HepG2 (cell line): ENCODE measurements around the gene FKTN. TPM values are rescaled to one million over a fixed set of nuclear protein-coding genes. Genes with fewer than 3 reads are reported as not detected.

Source experiments
- ATAC-seq: fragments of 200-7000 bp; cut with Tn5 transposase; 3 replicates; pipeline ENCODE4 v1.9.1; 2020; ENCODE audit warnings: mild to moderate bottlenecking, moderate library complexity
- BruUV-seq: library from RNA; stranded (reverse); fragments of 400-500 nt; replicated peaks from 2 replicates; lab custom pipeline; 2021; lab: Mats Ljungman, UMichigan
- CTCF ChIA-PET: fragments of 300-600 bp; formaldehyde crosslinking; extraction: SDS; loops from one replicate; lab custom pipeline; 2021; ENCODE audit warnings: low total read pairs, inconsistent platforms, low intra/inter-chr PET ratio; lab: Yijun Ruan, JAX
- POLR2A ChIA-PET: fragments of 350-600 bp; sonication (Branson Sonifier 250); formaldehyde crosslinking; loops from one replicate; lab custom pipeline; 2020; ENCODE audit warnings: antibody characterized with exemption, inconsistent platforms; lab: Yijun Ruan, JAX
- DNase-seq: peaks from one replicate; pipeline ENCODE4 v3.0.0-alpha.2; 2015; ENCODE audit warnings: low spot score
- FAIRE-seq: peaks from 3 replicates; lab custom pipeline; 2011; peaks lifted over from hg19 to GRCh38; lab: Jason Lieb, UNC
- H2AFZ ChIP-seq: one replicate; pipeline ENCODE4 v1.6.1; 2011; ENCODE audit warnings: low read length, inconsistent platforms
- H3K27ac ChIP-seq: fragments of 300-600 bp; 3 replicates; pipeline ENCODE4 v1.8.0; 2011; ENCODE audit warnings: mixed run types, mild to moderate bottlenecking, mixed read lengths, low read length, inconsistent platforms; ENCODE audit not compliant: insufficient read depth; ENCODE audit errors: extremely low read length
- H3K27me3 ChIP-seq, 2 experiments: fragments of 200-600 bp in 1 of 2; 2 replicates in 1 of 2; 3 replicates in 1 of 2; pipeline versions ENCODE4 v1.6.0 to v1.8.0; 2011; ENCODE audit warnings: low read length in 2 of 2, mild to moderate bottlenecking in 2 of 2, moderate library complexity in 2 of 2, inconsistent platforms in 1 of 2; ENCODE audit not compliant: insufficient read depth in 2 of 2, control insufficient read depth in 1 of 2
- H3K36me3 ChIP-seq, 2 experiments: fragments of 200-600 bp in 1 of 2; replicated peaks in 1 of 2; 2 replicates in 1 of 2; 3 replicates in 1 of 2; pipeline versions ENCODE4 v1.5.1 to v1.8.0; 2011; ENCODE audit warnings: low read length in 2 of 2, inconsistent platforms in 1 of 2; ENCODE audit not compliant: insufficient read depth in 2 of 2, control insufficient read depth in 1 of 2
- H3K4me1 ChIP-seq: 2 replicates; pipeline ENCODE4 v1.5.1; 2012; ENCODE audit warnings: low read length, inconsistent platforms; ENCODE audit not compliant: insufficient read depth
- H3K4me2 ChIP-seq: 2 replicates; pipeline ENCODE4 v1.6.0; 2011; ENCODE audit warnings: low read depth, low read length, inconsistent platforms
- H3K4me3 ChIP-seq, 3 experiments: fragments of 200-600 bp in 1 of 3; sonication (generic), shearing (Covaris generic) in 1 of 3; replicated peaks in 1 of 3; 2 replicates each; pipeline ENCODE4 v1.5.1; 2011 to 2016; ENCODE audit warnings: low read length in 3 of 3, inconsistent platforms in 2 of 3, low read depth in 2 of 3, mild to moderate bottlenecking in 2 of 3, control low read depth in 1 of 3, mixed read lengths in 1 of 3; ENCODE audit not compliant: insufficient read depth in 1 of 3
- H3K79me2 ChIP-seq: one replicate; pipeline ENCODE4 v1.6.1; 2011; ENCODE audit warnings: low read length, inconsistent platforms; ENCODE audit not compliant: insufficient read depth
- H3K9ac ChIP-seq: 2 replicates; pipeline ENCODE4 v1.6.0; 2011; ENCODE audit warnings: mild to moderate bottlenecking, low read depth, low read length, inconsistent platforms; ENCODE audit not compliant: insufficient read depth
- H3K9me3 ChIP-seq: 2 replicates; pipeline ENCODE4 v1.5.1; 2012; ENCODE audit warnings: mild to moderate bottlenecking, low read length
- H4K20me1 ChIP-seq: 2 replicates; pipeline ENCODE4 v1.6.0; 2011; ENCODE audit warnings: inconsistent platforms, mild to moderate bottlenecking, low read length, moderate library complexity; ENCODE audit not compliant: insufficient read depth
- AGO1 ChIP-seq: fragments of 200-400 bp; formaldehyde crosslinking; IDR thresholded peaks from 2 replicates; pipeline ENCODE4 v1.6.1; 2017; ENCODE audit warnings: mild to moderate bottlenecking, low read depth, low read length, moderate library complexity; ENCODE audit not compliant: poor library complexity, severe bottlenecking
- ASH2L ChIP-seq: fragments of 300-600, 200-600 bp; sonication (generic); IDR thresholded peaks from 2 replicates; pipeline ENCODE4 v1.7.0; 2017; ENCODE audit warnings: low read depth, mild to moderate bottlenecking, moderate library complexity, mixed read lengths, low read length; ENCODE audit not compliant: insufficient read length
- ERF ChIP-seq: IDR thresholded peaks from 2 replicates; pipeline ENCODE4 v1.6.1; 2018; ENCODE audit warnings: missing biosample characterization, missing genetic modification reagents
- HES4 ChIP-seq: sonication (generic); formaldehyde crosslinking; IDR thresholded peaks from 2 replicates; pipeline ENCODE4 v1.9.0; 2021; ENCODE audit warnings: mild to moderate bottlenecking, missing genetic modification reagents, borderline replicate concordance
- PCBP2 ChIP-seq: fragments of 200-400 bp; formaldehyde crosslinking; optimal IDR thresholded peaks from 2 replicates; pipeline ENCODE3; 2018; ENCODE audit warnings: low read length, low read depth; ENCODE audit not compliant: poor library complexity, severe bottlenecking
- PLRG1 ChIP-seq: fragments of 450-650 bp; conservative IDR thresholded peaks from 2 replicates; pipeline ENCODE4 v1.6.1; 2016
- SCMH1 ChIP-seq: sonication (generic); formaldehyde crosslinking; IDR thresholded peaks from 2 replicates; pipeline ENCODE4 v1.9.0; 2021; ENCODE audit warnings: missing genetic modification reagents, mild to moderate bottlenecking, borderline replicate concordance
- SMAD9 ChIP-seq: sonication (generic); formaldehyde crosslinking; IDR thresholded peaks from 2 replicates; pipeline ENCODE4 v1.5.1; 2020; ENCODE audit warnings: mild to moderate bottlenecking, missing genetic modification reagents
- ZNF138 ChIP-seq: sonication (generic); formaldehyde crosslinking; IDR thresholded peaks from 2 replicates; pipeline ENCODE4 v1.5.0; 2020; ENCODE audit warnings: mild to moderate bottlenecking, low read depth, missing genetic modification reagents
- ZNF207 ChIP-seq: fragments of 450-650 bp; IDR thresholded peaks from 2 replicates; pipeline ENCODE4 v1.6.1; 2016; ENCODE audit warnings: antibody characterized with exemption, borderline replicate concordance
- ZNF7 ChIP-seq: IDR thresholded peaks from 2 replicates; pipeline ENCODE4 v1.6.1; 2016; ENCODE audit warnings: missing biosample characterization, missing genetic modification reagents
- WGBS: methylation state at CpG from one replicate; pipeline ENCODE4 v1.1.6; 2017; ENCODE audit warnings: low lambda C conversion rate; 5-methylcytosine and 5-hydroxymethylcytosine counted together
- in situ Hi-C: cut with HindIII; loops from 2 replicates; pipeline ENCODE4 v1.10.0; 2017; ENCODE audit warnings: low pct_unique_long_range_greater_than_20kb; ENCODE audit not compliant: extremely low pct_ligation_motif_present
- intact Hi-C: fragments of 100-400 bp; cut with micrococcal nuclease; formaldehyde crosslinking; loops from one replicate; pipeline ENCODE4 v1.10.0; 2022; ENCODE audit not compliant: unreplicated experiment
- polyA plus RNA-seq, 8 experiments: library from polyadenylated mRNA; depleted of rRNA in 3 of 8; stranded (reverse) in 7 of 8; unstranded in 1 of 8; fragments of >200 nt; fragmentation: Illumina TruSeq in 4 of 8; extraction: Trizol in 4 of 8; gene quantifications; 2 replicates each; pipeline versions ENCODE4 v1.2.1 to v1.2.3, GENCODE V29; 2011 to 2016; ENCODE audit warnings: low read depth in 4 of 8, missing spikeins in 1 of 8, mixed read lengths in 1 of 8; ENCODE audit not compliant: insufficient read depth in 1 of 8
- total RNA-seq, 5 experiments: library from RNA; depleted of rRNA; stranded (reverse); fragments of >200 nt; fragmentation: Illumina TruSeq; extraction: Trizol; gene quantifications; 2 replicates each; pipeline ENCODE4 v1.2.3, GENCODE V29; 2016; ENCODE audit warnings: low read depth in 1 of 5
- TF ChIP-seq, protein P1 (sequence below): sonication (generic); formaldehyde crosslinking; IDR thresholded peaks from 2 replicates; pipeline ENCODE4 v1.4.0; 2020; ENCODE audit warnings: mild to moderate bottlenecking, missing genetic modification reagents

The FKTN gene
- total and polyA plus RNA-seq, 2 of the 13 experiments (the other 11 are each of a cell fraction or from before 2014, with no cell fraction given): 7.9 to 13.5 TPM

DNA sequence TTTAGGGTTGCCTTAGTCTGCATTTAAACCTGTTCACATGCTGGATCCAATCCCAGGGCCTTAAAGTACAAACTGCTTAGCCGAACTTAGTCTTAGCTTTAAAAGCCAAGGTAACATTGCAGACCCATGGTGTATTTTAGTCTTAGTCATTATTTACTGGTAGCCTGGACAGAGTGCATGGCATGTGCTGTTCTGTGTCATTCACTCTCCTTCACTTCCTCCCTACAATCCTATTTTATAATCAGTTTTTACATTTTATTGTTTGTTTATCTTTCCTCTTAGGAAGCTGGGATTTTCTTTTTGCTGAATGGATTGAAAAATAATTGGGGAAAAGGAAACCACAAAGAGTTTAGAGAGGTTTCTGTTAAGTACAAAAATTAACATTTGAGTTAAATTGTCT lies 74.9 kb downstream of the FKTN start:
- Histone ChIP-seq H4K20me1 (no peaks in the 10 kb centered on the region), H3K4me1 (no peaks in the 10 kb centered on the region), H3K9ac (no peak overlapping the region), H3K27me3 (no peaks in the 10 kb centered on the region), H3K4me2 (no peak overlapping the region), H3K36me3 (no peaks in the 10 kb centered on the region), H2AFZ (no peak overlapping the region), H3K27ac (no peak overlapping the region), H3K79me2 (no peaks in the 10 kb centered on the region), H3K9me3 (no peaks in the 10 kb centered on the region), H3K4me3 (no peak overlapping the region)
- ATAC-seq (no peak), DNase-seq (no peak), FAIRE-seq (no peak)
- in situ Hi-C loops (no loop called here), intact Hi-C loops (loop anchor here (5.0 kb wide), 1 partner anchor 44 kb away; no protein-coding TSS in a partner anchor)
- WGBS: 100% methylated on average over 1 of the region's 1 CpG
- ChIA-PET POLR2A (no interaction called here), CTCF (no interaction called here)
- TF ChIP-seq SCMH1: no peak
- no peak for TF ChIP-seq HES4 (CRISPR knock-in tag)
- no peak for TF ChIP-seq ZNF7 (CRISPR knock-in tag)
- TF ChIP-seq PCBP2: no peak
- no peak for TF ChIP-seq AGO1
- TF ChIP-seq ZNF207: no peak
- no peak for TF ChIP-seq PLRG1
- no TSS peak for BruUV-seq

GRCh38 chr9:105633411-105633810 lies 75.5 kb downstream of the FKTN start:
- no peaks in the 10 kb centered on the region for H3K36me3 ChIP-seq
- no peaks in the 10 kb centered on the region for H3K27me3 ChIP-seq
- H3K9me3 ChIP-seq: no peaks in the 10 kb centered on the region
- in situ Hi-C loops (no loop called here), intact Hi-C loops (loop anchor here (5.0 kb wide), 1 partner anchor 44 kb away; no protein-coding TSS in a partner anchor)
- no peak overlapping the region for H3K4me3 ChIP-seq
- no peak overlapping the region for H3K27ac ChIP-seq
- WGBS: 94% methylated on average over 3 of the region's 3 CpGs
- CTCF ChIA-PET: no interaction called here
- H3K4me2 ChIP-seq: no peak overlapping the region
- H4K20me1 ChIP-seq: no peaks in the 10 kb centered on the region
- BruUV-seq: no TSS peak
- no peak overlapping the region for H3K9ac ChIP-seq
- ATAC-seq: no peak
- no peaks in the 10 kb centered on the region for H3K4me1 ChIP-seq
- no peak for FAIRE-seq
- TF ChIP-seq SMAD9 (CRISPR knock-in tag) (no peak), ERF (CRISPR knock-in tag) (no peak), ZNF138 (no peak), ASH2L (no peak)
- TF ChIP-seq, protein P1, sequence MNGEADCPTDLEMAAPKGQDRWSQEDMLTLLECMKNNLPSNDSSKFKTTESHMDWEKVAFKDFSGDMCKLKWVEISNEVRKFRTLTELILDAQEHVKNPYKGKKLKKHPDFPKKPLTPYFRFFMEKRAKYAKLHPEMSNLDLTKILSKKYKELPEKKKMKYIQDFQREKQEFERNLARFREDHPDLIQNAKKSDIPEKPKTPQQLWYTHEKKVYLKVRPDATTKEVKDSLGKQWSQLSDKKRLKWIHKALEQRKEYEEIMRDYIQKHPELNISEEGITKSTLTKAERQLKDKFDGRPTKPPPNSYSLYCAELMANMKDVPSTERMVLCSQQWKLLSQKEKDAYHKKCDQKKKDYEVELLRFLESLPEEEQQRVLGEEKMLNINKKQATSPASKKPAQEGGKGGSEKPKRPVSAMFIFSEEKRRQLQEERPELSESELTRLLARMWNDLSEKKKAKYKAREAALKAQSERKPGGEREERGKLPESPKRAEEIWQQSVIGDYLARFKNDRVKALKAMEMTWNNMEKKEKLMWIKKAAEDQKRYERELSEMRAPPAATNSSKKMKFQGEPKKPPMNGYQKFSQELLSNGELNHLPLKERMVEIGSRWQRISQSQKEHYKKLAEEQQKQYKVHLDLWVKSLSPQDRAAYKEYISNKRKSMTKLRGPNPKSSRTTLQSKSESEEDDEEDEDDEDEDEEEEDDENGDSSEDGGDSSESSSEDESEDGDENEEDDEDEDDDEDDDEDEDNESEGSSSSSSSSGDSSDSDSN (CRISPR knock-in tag): no peak
- POLR2A ChIA-PET: no interaction called here
- no peak overlapping the region for H2AFZ ChIP-seq
- no peaks in the 10 kb centered on the region for H3K79me2 ChIP-seq
- no peak for DNase-seq
